Measurements from ENCODE around the gene ENKD1.

GRCh38 chr16:67709050-67709449, 42.5 kb upstream of the ENKD1 start:
- TF ChIP-seq REST (IDR thresholded peaks at IDR 0.05; ENCODE audit: low read depth): no peak
- TF ChIP-seq EGR1 (IDR thresholded peaks at IDR 0.05): no peak
